Rectal smooth muscle tissue (tissue), 1 donor: ENCODE results near the gene HDAC11.
A peak's percentile ranks its signal among the peaks of the same experiment; 100 is the strongest.
"Not testable (repeated sequence)": the region's sequence is repeated elsewhere in the genome, so short reads cannot be mapped to it uniquely, and the experiment has no call there.

Experiments used
- H3K27ac ChIP-seq: one replicate; pipeline ENCODE4 v1.7.0; 2013; ENCODE audit warnings: low read depth, low read length, inconsistent platforms
- H3K27me3 ChIP-seq: one replicate; pipeline ENCODE4 v1.7.0; 2013; ENCODE audit warnings: low read length; ENCODE audit not compliant: control insufficient read depth, insufficient read depth
- H3K36me3 ChIP-seq: one replicate; pipeline ENCODE4 v1.7.0; 2013; ENCODE audit warnings: low read length; ENCODE audit not compliant: control insufficient read depth, insufficient read depth
- H3K4me1 ChIP-seq: one replicate; pipeline ENCODE4 v1.7.0; 2013; ENCODE audit warnings: low read length; ENCODE audit not compliant: control insufficient read depth, insufficient read depth
- H3K4me3 ChIP-seq: one replicate; pipeline ENCODE4 v1.7.0; 2013; ENCODE audit warnings: low read length
- H3K9ac ChIP-seq: one replicate; pipeline ENCODE4 v1.7.0; 2013; ENCODE audit warnings: low read length

Gene HDAC11

GRCh38 chr3:13479582-13480339 is at the start of gene HDAC11:
HDAC11 (plus strand) TSS chr3:13480306; CDS start chr3:13480348, 42 bp downstream.
- no peaks in the 10 kb centered on the region for H3K36me3 ChIP-seq
- peak within 1 kb of the TSS; percentile 87 for H3K4me3 ChIP-seq
- peak within 1 kb of the TSS; percentile 97 for H3K27ac ChIP-seq
- H3K4me1 ChIP-seq, result peaks cover 4% of the 10 kb centered on the region
- H3K27me3 ChIP-seq, result peaks cover 1% of the 10 kb centered on the region
- H3K9ac ChIP-seq, result peak within 1 kb of the TSS; percentile 94

GRCh38 chr3:13430411-13430875 is 49.7 kb upstream of the HDAC11 start:
- not testable (repeated sequence) for H3K4me1 ChIP-seq, H3K27ac ChIP-seq, H3K4me3 ChIP-seq, H3K27me3 ChIP-seq, H3K36me3 ChIP-seq, H3K9ac ChIP-seq

- no peak overlapping the region for H3K4me3 ChIP-seq
- H3K9ac ChIP-seq, result no peak overlapping the region
- no peak overlapping the region for H3K27ac ChIP-seq
These were observed 48.0 kb upstream of the HDAC11 start for GRCh38 chr3:13432093-13432492.

GRCh38 chr3:13433912-13434311 is 46.2 kb upstream of the HDAC11 start:
- Histone ChIP-seq H3K36me3 (no peaks in the 10 kb centered on the region), H3K4me3 (no peak overlapping the region), H3K4me1 (no peaks in the 10 kb centered on the region), H3K27ac (no peak overlapping the region), H3K27me3 (no peaks in the 10 kb centered on the region), H3K9ac (no peak overlapping the region)

More at GRCh38 chr3:13432093-13432492, 48.0 kb upstream of the HDAC11 start:
- Histone ChIP-seq H3K27me3 (no peaks in the 10 kb centered on the region), H3K36me3 (no peaks in the 10 kb centered on the region), H3K4me1 (no peaks in the 10 kb centered on the region)

- not testable (repeated sequence) for H3K27me3 ChIP-seq, H3K9ac ChIP-seq, H3K4me1 ChIP-seq, H3K4me3 ChIP-seq, H3K36me3 ChIP-seq, H3K27ac ChIP-seq
These were observed 43.9 kb upstream of the HDAC11 start for GRCh38 chr3:13436213-13436612.

GRCh38 chr3:13440204-13440817 is 39.8 kb upstream of the HDAC11 start:
- Histone ChIP-seq H3K4me1 (no peaks in the 10 kb centered on the region), H3K27me3 (no peaks in the 10 kb centered on the region), H3K9ac (no peak overlapping the region), H3K27ac (no peak overlapping the region), H3K4me3 (no peak overlapping the region), H3K36me3 (no peaks in the 10 kb centered on the region)

- H3K4me3 ChIP-seq, H3K27me3 ChIP-seq, H3K27ac ChIP-seq, H3K36me3 ChIP-seq, H3K9ac ChIP-seq, H3K4me1 ChIP-seq: not testable (repeated sequence)
These were observed 37.2 kb upstream of the HDAC11 start for GRCh38 chr3:13442882-13443281.

GRCh38 chr3:13451301-13451673 is 28.8 kb upstream of the HDAC11 start:
- no peaks in the 10 kb centered on the region for H3K27me3 ChIP-seq
- no peaks in the 10 kb centered on the region for H3K36me3 ChIP-seq
- peak overlapping the region; percentile 80 for H3K27ac ChIP-seq
- H3K4me1 ChIP-seq, result no peaks in the 10 kb centered on the region
- H3K4me3 ChIP-seq, result peak overlapping the region; percentile 89
- no peak overlapping the region for H3K9ac ChIP-seq

- Histone ChIP-seq H3K36me3 (no peaks in the 10 kb centered on the region), H3K9ac (no peak overlapping the region), H3K27ac (no peak overlapping the region), H3K4me1 (no peaks in the 10 kb centered on the region), H3K4me3 (peak overlapping the region; percentile 89), H3K27me3 (no peaks in the 10 kb centered on the region)
These were observed 27.4 kb upstream of the HDAC11 start for GRCh38 chr3:13452490-13453335.

GRCh38 chr3:13455644-13456043 is 24.5 kb upstream of the HDAC11 start:
- Histone ChIP-seq H3K4me1 (no peaks in the 10 kb centered on the region), H3K9ac (no peak overlapping the region), H3K27me3 (no peaks in the 10 kb centered on the region), H3K27ac (no peak overlapping the region), H3K4me3 (no peak overlapping the region), H3K36me3 (no peaks in the 10 kb centered on the region)

- no peaks in the 10 kb centered on the region for H3K36me3 ChIP-seq
These were observed 22.5 kb upstream of the HDAC11 start for GRCh38 chr3:13457593-13457992.

GRCh38 chr3:13459605-13460340 is 20.3 kb upstream of the HDAC11 start:
- no peak overlapping the region for H3K27ac ChIP-seq
- no peaks in the 10 kb centered on the region for H3K4me1 ChIP-seq
- H3K4me3 ChIP-seq, result no peak overlapping the region
- no peaks in the 10 kb centered on the region for H3K27me3 ChIP-seq
- H3K9ac ChIP-seq, result no peak overlapping the region
- H3K36me3 ChIP-seq, result no peaks in the 10 kb centered on the region

More at GRCh38 chr3:13457593-13457992, 22.5 kb upstream of the HDAC11 start:
- H3K27ac ChIP-seq, result no peak overlapping the region
- H3K4me3 ChIP-seq, result no peak overlapping the region
- H3K27me3 ChIP-seq, result no peaks in the 10 kb centered on the region
- no peaks in the 10 kb centered on the region for H3K4me1 ChIP-seq
- H3K9ac ChIP-seq, result no peak overlapping the region
